Upper lobe of left lung (tissue), 4 donors: ENCODE data around the gene DLST.

Experiments used
- POLR2AphosphoS5 ChIP-seq, 2 donors: sonication (generic); formaldehyde crosslinking; IDR thresholded peaks; one replicate each; pipeline ENCODE4 v1.5.1; 2017; ENCODE audit warnings: antibody characterized with exemption in 2 of 2
- TF ChIP-seq, protein P1 (sequence below), 6 experiments: fragments of 450-650 bp in 4 of 6; fragments of 200-600 bp in 2 of 6; sonication (generic) in 2 of 6; IDR thresholded peaks; one replicate each; pipeline ENCODE4 v1.5.1; 2016 to 2019; ENCODE audit warnings: antibody characterized with exemption in 6 of 6

DNA sequence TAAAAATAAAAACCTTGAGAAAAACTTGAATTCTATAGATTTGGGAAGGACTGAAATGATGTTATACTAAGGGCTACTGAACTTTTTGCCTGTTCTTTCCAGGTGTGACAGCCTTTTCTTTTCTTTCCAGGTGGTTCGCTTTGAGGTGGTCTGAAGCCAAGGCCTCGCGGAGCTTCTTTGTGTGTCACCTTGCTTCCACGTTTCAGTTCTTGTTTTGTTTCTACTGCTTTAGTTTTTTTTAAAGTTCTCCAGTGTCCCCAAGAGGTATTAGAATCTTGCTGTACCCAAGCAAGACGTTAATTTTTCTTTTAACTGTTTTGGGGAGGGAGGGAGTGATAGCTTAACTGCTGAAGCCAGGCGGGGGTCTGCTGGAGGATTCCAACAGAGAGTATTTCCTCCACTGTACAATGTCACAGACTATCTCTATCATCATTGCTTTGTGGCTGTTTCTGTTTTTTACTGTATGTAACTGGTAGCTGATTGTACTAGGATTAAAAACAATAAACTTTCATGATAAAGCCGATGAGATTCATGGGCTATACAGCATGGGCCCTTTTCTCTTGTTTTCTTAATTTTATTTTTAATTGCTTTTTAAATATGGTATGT, 46.0 kb upstream of the DLST start:
- TF ChIP-seq, protein P1, sequence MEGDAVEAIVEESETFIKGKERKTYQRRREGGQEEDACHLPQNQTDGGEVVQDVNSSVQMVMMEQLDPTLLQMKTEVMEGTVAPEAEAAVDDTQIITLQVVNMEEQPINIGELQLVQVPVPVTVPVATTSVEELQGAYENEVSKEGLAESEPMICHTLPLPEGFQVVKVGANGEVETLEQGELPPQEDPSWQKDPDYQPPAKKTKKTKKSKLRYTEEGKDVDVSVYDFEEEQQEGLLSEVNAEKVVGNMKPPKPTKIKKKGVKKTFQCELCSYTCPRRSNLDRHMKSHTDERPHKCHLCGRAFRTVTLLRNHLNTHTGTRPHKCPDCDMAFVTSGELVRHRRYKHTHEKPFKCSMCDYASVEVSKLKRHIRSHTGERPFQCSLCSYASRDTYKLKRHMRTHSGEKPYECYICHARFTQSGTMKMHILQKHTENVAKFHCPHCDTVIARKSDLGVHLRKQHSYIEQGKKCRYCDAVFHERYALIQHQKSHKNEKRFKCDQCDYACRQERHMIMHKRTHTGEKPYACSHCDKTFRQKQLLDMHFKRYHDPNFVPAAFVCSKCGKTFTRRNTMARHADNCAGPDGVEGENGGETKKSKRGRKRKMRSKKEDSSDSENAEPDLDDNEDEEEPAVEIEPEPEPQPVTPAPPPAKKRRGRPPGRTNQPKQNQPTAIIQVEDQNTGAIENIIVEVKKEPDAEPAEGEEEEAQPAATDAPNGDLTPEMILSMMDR (IDR thresholded peaks at IDR 0.05): no peak
- no peak for TF ChIP-seq POLR2AphosphoS5 (IDR thresholded peaks at IDR 0.05)
